UCSD-AML1 (cell line): ENCODE results near the gene CH25H.

Experiments used
- DNase-seq: peaks from one replicate; lab custom pipeline; 2025; ENCODE audit not compliant: unreplicated experiment; lab: John Stamatoyannopoulos, UW

CH25H gene

GRCh38 chr10:89235073-89235798, 28.1 kb upstream of the CH25H start:
- DNase-seq: no peak

- DNase-seq: no peak
These were observed 25.9 kb upstream of the CH25H start for GRCh38 chr10:89233033-89233432.

DNA sequence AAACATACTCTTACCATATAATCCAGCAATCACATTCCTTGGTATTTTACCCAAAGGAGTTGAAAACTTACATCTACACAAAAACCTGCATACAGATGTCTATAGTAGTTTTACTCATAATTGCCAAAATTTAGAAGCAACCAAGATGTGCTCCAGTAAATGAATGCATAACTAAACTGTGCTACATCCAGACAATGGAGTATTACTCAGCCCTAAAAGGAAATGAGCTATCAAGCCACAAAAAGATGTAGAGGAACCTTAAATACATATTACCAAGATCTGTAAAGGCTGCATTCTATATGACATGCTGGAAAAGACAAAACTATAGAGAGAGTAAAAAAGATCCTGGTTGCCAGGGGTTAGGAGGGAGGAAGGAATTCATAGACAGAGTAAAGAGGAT, 21.8 kb upstream of the CH25H start:
- DNase-seq: no peak

DNA sequence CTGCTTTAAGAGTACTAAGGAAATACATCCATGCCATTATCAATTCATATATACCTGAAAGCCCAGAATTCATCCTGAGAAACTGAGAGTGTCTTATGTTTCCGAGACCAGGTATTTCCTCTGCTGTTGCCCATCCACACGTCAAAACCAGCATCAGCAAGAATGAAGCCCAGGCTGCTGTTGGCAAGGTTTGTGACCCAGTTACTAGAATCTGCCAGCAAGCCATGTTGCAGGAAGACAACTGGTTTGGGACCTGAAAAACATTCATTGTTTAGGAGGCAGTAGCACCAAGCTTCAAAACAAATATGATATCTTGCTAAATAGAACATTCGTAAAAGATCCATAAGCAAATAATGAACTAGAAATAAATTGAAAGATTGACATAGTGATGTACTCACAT, 21.0 kb upstream of the CH25H start:
- DNase-seq: no peak

DNA sequence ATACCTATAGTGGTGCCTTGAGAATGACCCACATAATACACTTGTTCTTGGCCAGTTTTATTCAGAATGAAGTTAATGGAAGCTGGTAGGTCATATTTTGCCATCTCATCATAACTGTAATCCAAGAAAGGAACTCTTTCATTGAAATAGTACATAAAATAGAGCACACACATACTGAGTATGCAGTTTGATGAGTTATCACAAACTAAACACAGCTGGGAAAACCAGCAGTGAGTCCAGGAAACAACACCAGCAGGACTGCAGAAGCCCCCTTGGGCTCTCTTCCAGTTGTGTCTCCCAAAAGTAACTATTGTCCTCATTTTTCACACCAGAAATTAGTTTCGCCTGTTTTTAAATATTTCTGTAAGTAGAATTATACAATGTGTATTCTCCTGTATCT, 19.8 kb upstream of the CH25H start:
- no peak for DNase-seq

DNA sequence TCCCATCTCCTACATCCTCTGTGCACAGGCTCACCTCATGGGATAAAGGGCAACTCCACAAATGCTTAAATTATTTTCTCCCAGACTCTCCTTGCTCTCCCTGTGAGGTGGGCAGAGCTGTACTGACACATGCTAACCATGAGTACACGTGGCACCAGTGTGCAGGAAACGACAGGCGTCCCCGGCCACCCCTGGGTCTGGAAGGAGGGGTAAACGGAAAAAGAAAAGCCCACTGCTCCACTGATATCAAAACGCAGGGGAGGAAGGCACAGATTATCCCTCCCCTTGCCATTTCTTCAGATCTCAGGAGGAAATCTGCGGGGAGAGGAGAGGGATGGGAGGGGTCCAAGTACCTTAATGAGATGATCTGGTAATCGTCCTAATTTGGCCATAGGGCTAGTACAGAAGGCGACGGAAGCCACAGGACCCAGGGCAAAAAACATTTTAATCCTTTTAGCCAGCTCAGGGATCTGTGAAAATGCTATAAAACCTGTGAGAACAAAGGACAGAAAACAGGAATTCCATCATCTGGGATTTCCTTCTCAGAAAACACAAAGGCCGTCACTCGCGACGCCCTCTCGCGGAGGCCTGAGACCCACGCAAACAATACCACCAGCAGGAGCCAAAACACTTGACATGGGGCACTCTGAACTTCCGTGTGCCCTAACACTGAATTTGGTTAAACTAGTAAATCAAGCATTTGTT, 17.8 kb upstream of the CH25H start:
- DNase-seq: no peak

DNA sequence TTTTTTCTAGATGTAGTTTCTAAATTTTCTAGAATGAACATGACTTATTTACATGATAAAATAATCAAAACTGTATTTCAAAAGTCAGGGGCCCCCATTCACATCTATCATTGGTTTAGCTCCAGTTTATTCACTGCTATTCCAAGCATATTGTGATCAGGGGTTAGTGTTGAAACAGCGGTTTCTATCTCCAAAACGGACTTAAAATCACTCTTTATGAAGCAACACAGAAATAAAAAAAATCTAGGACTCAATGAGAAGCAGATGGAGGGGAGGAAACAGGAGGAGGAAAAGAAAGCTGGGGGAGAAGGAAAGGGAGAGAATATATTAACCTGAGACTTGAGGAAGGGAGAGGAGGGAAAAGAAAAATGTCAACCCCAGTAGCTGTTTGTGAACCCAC, 14.8 kb upstream of the CH25H start:
- DNase-seq: no peak

- DNase-seq: no peak
These were observed 12.5 kb upstream of the CH25H start for GRCh38 chr10:89219513-89220218.

GRCh38 chr10:89217057-89217990, 10.2 kb upstream of the CH25H start:
- no peak for DNase-seq

- no peak for DNase-seq
These were observed 8.9 kb upstream of the CH25H start for GRCh38 chr10:89216056-89216455.

DNA sequence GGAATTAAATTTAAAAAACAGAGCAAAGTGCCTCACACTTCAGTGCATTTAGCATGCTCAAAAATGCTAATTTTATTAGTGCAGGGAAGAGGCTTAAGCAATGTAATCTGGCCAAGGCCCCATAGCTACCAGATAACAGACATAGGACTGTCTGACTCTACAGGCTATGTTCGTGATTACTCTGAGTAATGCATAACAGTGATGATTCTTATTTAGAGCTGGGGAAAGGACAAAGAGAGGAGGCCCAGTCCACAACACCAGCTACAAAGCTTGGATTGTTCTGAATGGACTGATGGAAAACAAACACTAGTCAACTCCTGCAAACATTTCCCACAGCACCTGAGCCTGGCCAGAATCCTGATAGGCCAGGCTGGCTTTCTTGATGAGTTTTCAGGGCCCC, 8.4 kb upstream of the CH25H start:
- no peak for DNase-seq

- no peak for DNase-seq
These were observed 7.5 kb upstream of the CH25H start for GRCh38 chr10:89214566-89215165.

DNA sequence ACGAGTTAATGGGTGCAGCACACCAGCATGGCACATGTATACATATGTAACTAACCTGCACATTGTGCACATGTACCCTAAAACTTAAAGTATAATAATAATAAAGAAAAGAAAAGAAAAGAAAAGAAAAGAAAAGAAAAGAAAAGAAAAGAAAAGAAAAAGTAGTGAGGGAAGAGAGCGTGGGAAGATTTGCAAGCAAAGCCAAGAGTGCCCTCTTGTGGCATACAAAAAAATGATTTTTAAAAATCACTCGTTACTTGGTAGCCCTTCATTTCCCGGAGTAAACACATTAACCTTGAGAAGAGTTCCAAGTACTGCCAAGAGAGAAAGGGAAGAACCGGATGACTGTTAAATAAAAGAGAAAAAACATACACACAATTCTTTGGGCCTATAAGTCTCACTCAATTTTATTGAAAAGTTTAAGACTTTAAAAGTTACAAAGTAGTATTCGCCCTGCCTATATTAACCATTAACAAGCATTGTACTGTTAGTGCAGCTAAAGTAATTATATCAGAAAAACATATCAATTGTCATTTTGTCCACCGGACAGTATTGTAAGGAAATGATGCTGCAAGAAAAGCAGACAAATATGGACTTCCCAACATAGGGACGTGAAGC, 6.2 kb upstream of the CH25H start:
- DNase-seq: no peak

GRCh38 chr10:89210794-89211425, 3.8 kb upstream of the CH25H start:
- no peak for DNase-seq

GRCh38 chr10:89209718-89210117, 2.6 kb upstream of the CH25H start:
- DNase-seq: no peak

DNA sequence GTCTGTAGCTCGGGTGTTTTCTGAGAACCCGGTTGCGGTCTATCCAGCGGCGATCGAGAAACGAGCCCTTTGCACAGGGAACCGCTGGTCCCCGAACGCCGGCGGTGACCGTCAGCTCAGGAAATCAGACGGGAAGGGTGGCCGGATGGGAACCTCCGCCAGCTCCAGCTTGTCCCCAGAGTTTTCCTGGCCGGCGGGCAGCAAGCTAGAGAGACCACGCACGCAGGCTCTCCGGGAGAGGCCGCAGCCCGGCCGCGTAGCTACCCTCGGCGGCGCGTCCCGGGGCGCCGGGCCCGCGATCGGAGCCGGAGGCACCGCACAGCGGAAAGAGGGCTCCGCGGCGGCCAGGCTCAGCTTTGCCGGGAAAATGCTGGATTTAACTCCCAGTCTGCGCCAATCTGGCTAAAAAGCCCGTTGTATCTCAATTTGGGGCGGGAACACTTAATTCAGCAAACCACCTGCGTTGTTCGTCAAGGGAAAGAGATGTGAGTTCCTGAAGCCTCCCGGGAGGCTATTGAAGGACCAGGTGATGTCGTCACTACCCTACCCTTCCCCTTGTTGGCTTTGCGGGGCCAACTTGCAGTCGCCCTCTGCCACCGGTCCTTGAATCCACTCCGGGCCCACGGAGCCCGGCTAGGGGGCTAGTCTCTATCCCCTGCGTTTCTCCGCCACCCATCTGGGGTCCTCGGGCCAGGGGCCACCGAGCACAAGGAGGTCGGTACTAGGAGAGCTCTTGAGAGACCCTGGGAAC, 859 bp upstream of the CH25H start:
- peak; percentile 38 for DNase-seq

- no peak for DNase-seq
These were observed 526 bp downstream of the CH25H start for GRCh38 chr10:89206402-89207180.

DNA sequence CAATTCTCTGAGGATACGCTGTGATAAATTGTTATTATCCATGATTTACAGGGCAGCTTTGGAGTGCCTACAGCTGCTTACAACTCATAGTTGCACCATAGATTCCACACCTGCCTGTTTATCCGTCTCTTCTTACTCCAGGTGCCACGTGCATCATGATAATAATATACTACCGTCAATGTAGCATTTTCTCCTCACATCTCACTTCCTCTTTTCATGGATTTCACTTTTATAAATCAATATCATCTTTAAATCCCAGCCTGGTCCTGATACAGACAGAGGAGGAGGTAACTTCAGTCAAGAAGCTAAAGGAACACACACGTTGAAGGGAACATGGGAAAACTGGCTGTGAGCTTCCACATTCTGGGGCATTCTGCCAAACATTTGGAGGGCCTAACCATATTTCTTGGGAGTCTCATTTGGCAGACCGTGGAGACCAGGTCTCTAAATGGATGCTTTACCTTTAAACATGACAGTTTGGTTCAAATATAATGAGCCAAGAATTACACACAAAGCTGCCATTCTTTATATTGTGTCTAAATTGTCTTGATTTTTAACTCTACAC, 2.4 kb downstream of the CH25H start:
- no peak for DNase-seq
